ENCODE measurements around the gene MAN2C1. TPM values are rescaled to one million over a fixed set of nuclear protein-coding genes. Genes with fewer than 3 reads are reported as not detected.
"Not testable (repeated sequence)": the region's sequence is repeated elsewhere in the genome, so short reads cannot be mapped to it uniquely, and the experiment has no call there.

MAN2C1 gene
- total RNA-seq, 1 donor from 2014 or later = 80.8 TPM

DNA sequence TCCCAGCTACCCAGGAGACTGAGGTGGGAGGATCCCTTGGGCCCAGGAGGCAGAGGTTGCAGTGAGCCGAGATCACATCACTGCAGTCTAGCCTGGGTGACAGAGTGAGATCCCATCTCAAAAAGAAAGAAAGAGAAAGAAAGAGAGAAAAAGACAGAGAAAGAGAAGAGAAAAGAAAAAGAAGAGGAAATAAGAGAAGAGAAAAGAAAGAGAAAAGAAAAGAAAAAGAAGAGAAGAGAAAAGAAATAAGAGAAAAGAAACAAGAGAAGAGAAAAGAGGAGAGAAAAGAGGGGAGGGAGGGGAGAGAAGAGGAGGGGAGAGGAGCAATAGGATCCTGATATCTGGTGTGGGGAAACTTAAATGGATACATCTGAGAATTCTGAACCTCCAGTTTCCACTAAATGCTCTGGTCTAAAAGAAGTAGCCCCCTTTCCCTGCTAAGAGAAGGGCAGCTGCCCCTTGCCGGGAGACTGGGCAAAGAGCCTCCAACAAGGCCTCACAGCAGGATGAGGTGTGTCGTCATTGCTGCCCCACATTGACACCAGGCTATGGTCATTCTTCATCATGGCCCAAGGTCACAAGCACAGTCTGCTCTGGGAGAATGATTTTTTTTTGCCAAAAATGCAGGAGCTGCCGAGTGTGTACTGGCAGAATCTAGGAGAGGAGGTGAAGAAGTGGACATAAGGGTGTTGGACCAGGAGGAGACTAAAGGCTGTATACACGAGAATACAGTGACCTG lies 53.7 kb downstream of the MAN2C1 start:
- H2AFZ ChIP-seq (ENCODE audit: low read depth, low read length) = no peak overlapping the region
- no peak for TF ChIP-seq EZH2 (IDR thresholded peaks at IDR 0.05; ENCODE audit: insufficient read depth, low read length)
- no peaks in the 10 kb centered on the region for H3K79me2 ChIP-seq (ENCODE audit: insufficient read depth, low read length)
- no peaks in the 10 kb centered on the region for H4K20me1 ChIP-seq (ENCODE audit: insufficient read depth, low read length)
- no peak overlapping the region for H3K4me2 ChIP-seq (ENCODE audit: low read length)
- no peaks in the 10 kb centered on the region for H3K9me3 ChIP-seq (ENCODE audit: insufficient read depth, low read depth, low read length)
- no peak overlapping the region for H3K9ac ChIP-seq (ENCODE audit: low read length)
- Mint-ChIP-seq H3K27me3 (ENCODE audit: low read depth, unreplicated experiment) (peaks cover 21% of the 10 kb centered on the region), H3K4me3 (ENCODE audit: unreplicated experiment) (no peak overlapping the region), H3K27ac (ENCODE audit: unreplicated experiment) (no peak overlapping the region), H3K4me1 (ENCODE audit: low read depth, unreplicated experiment) (peaks cover 4% of the 10 kb centered on the region), H3K9me3 (ENCODE audit: unreplicated experiment) (peaks cover 6% of the 10 kb centered on the region), H3K36me3 (ENCODE audit: low read depth, unreplicated experiment) (peaks cover 5% of the 10 kb centered on the region)
- FAIRE-seq = no peak
- H3K4me3 ChIP-seq (ENCODE audit: insufficient read depth, low read depth, low read length) = no peak overlapping the region
- DNase-seq (ENCODE audit: low read depth) = no peak
- peaks cover 4% of the 10 kb centered on the region for H3K27me3 ChIP-seq (ENCODE audit: insufficient read depth, low read length)
- no peaks in the 10 kb centered on the region for H3K4me1 ChIP-seq (ENCODE audit: insufficient read depth, low read length)
- no peak overlapping the region for H3K27ac ChIP-seq (ENCODE audit: low read depth, low read length)
- no peaks in the 10 kb centered on the region for H3K36me3 ChIP-seq (ENCODE audit: insufficient read depth, low read length)

DNA sequence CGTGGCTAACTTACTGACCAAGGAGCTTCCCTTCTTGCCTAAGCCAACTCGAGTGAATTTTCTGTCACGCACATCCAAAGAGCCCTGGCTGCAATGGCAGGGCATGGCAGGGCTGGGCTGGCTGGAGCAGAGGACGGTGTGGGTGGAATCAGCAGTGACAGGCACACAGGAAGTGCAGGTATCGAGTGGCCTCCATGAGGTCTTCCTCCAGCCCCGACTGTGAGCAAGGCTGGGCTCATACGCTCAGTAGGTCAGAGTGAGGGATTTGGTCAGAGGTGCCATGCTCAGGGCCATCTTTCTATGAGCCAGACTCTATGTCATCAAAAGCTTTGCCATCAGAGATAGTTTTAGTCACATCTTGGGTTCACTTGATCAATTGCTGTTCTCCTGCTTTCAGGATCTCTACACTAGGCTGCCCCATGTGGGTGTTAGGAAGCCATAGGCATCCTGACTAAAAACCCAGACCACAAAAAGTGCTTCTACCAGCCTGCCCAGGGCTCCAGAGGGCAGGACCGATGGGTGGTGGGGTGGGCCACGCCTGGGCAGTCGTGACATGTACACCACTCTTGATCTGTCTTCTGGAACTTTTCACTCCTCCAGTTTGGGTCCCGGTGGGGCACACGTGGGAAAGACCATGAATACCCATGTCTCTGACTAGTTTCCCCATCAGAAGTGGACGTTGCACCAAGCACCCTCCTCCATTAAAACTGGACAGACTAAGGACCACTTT lies 55.1 kb downstream of the MAN2C1 start:
- H3K27me3 Mint-ChIP-seq (ENCODE audit: low read depth, unreplicated experiment) = peaks cover 25% of the 10 kb centered on the region
- Histone ChIP-seq H3K27ac (ENCODE audit: low read depth, low read length) (no peak overlapping the region), H2AFZ (ENCODE audit: low read depth, low read length) (no peak overlapping the region), H3K36me3 (ENCODE audit: insufficient read depth, low read length) (no peaks in the 10 kb centered on the region), H3K4me2 (ENCODE audit: low read length) (no peak overlapping the region), H3K9me3 (ENCODE audit: insufficient read depth, low read depth, low read length) (no peaks in the 10 kb centered on the region), H3K4me1 (ENCODE audit: insufficient read depth, low read length) (no peaks in the 10 kb centered on the region), H3K79me2 (ENCODE audit: insufficient read depth, low read length) (no peaks in the 10 kb centered on the region), H3K4me3 (ENCODE audit: insufficient read depth, low read depth, low read length) (no peak overlapping the region), H3K9ac (ENCODE audit: low read length) (no peak overlapping the region), H4K20me1 (ENCODE audit: insufficient read depth, low read length) (no peaks in the 10 kb centered on the region), H3K27me3 (ENCODE audit: insufficient read depth, low read length) (peaks cover 12% of the 10 kb centered on the region)
- no peak for FAIRE-seq
- H3K9me3 Mint-ChIP-seq (ENCODE audit: unreplicated experiment) = peaks cover 6% of the 10 kb centered on the region
- H3K27ac Mint-ChIP-seq (ENCODE audit: unreplicated experiment) = no peak overlapping the region
- DNase-seq (ENCODE audit: low read depth) = no peak
- no peak for TF ChIP-seq CTCF (IDR thresholded peaks at IDR 0.05; ENCODE audit: insufficient read depth, low read depth, low read length)
- no peak for TF ChIP-seq EZH2 (IDR thresholded peaks at IDR 0.05; ENCODE audit: insufficient read depth, low read length)
- no peak overlapping the region for H3K4me3 Mint-ChIP-seq (ENCODE audit: unreplicated experiment)
- peaks cover 9% of the 10 kb centered on the region for H3K4me1 Mint-ChIP-seq (ENCODE audit: low read depth, unreplicated experiment)
- peaks cover 5% of the 10 kb centered on the region for H3K36me3 Mint-ChIP-seq (ENCODE audit: low read depth, unreplicated experiment)

DNA sequence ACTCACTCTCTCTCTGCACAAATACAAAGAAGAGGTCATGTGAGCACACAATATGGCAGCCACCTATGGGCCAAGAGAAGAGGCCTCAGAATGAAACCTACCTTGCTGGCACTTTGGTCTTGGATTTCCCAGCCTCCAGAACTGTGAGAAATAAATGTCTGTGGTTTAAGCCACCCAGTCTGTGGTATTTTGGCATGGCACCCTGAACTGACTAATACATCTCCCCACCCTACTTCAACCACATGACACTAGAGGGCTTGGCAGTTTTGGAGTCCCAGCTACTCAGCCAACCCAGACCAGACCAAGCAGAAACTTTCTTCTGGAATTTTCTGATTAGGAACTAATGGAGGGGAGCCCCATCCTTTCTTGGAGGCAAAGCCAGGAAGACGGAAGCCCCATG lies 55.9 kb downstream of the MAN2C1 start:
- H3K4me1 Mint-ChIP-seq (ENCODE audit: low read depth, unreplicated experiment); H2AFZ ChIP-seq (ENCODE audit: low read depth, low read length); H4K20me1 ChIP-seq (ENCODE audit: insufficient read depth, low read length); H3K79me2 ChIP-seq (ENCODE audit: insufficient read depth, low read length); FAIRE-seq; H3K4me2 ChIP-seq (ENCODE audit: low read length); H3K4me1 ChIP-seq (ENCODE audit: insufficient read depth, low read length); H3K27ac ChIP-seq (ENCODE audit: low read depth, low read length); H3K9me3 Mint-ChIP-seq (ENCODE audit: unreplicated experiment); H3K4me3 ChIP-seq (ENCODE audit: insufficient read depth, low read depth, low read length); H3K4me3 Mint-ChIP-seq (ENCODE audit: unreplicated experiment); H3K27ac Mint-ChIP-seq (ENCODE audit: unreplicated experiment); H3K36me3 Mint-ChIP-seq (ENCODE audit: low read depth, unreplicated experiment); H3K9me3 ChIP-seq (ENCODE audit: insufficient read depth, low read depth, low read length); H3K36me3 ChIP-seq (ENCODE audit: insufficient read depth, low read length); H3K9ac ChIP-seq (ENCODE audit: low read length): not testable (repeated sequence)
- peak; percentile 40 for DNase-seq (ENCODE audit: low read depth)
- H3K27me3 ChIP-seq (ENCODE audit: insufficient read depth, low read length) = peaks cover 18% of the 10 kb centered on the region
- peaks cover 31% of the 10 kb centered on the region for H3K27me3 Mint-ChIP-seq (ENCODE audit: low read depth, unreplicated experiment)
